22Rv1 (cell line): ENCODE measurements around the gene UGT1A6.

ENCODE experiments used
- CTCF ChIP-seq: fragments of 450-650 bp; IDR thresholded peaks from 2 replicates; pipeline ENCODE4 v1.5.1; 2017; ENCODE audit warnings: mild to moderate bottlenecking
- ZFX ChIP-seq: fragments of 450-650 bp; IDR thresholded peaks from 2 replicates; pipeline ENCODE4 v1.6.1; 2017; ENCODE audit warnings: antibody characterized with exemption, borderline replicate concordance

DNA sequence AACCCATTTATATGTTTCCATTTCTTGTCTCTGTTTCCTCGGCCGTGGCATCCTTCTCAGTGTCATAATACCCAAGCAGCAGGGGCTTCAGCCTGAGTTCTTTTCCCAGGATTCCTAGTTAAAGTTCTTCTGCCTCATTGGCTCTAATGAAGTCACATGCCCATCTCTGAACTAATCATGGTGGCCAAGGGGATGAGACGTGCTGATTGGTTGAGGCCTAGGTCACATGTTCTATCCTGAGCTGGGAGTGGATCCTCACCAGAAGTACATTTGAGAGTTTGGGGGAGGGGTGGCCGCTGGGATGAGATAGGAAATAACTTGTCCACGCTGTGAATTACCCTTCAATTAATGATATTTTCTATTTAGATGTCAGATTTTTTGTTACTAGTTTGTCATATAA, 16.3 kb downstream of the UGT1A6 start:
- no peak for TF ChIP-seq ZFX
- no peak for TF ChIP-seq CTCF
